HepG2 (cell line): ENCODE data around the gene KCNMA1.

ENCODE experiments used
- CSRNP2 ChIP-seq: sonication (generic); formaldehyde crosslinking; conservative IDR thresholded peaks from 2 replicates; pipeline ENCODE4 v1.8.0; 2022; ENCODE audit warnings: low read depth, missing genetic modification reagents
- EZH2 ChIP-seq: conservative IDR thresholded peaks from 2 replicates; pipeline ENCODE4 v1.6.1; 2012; ENCODE audit warnings: mild to moderate bottlenecking, low read depth, low read length, moderate library complexity
- GRHL1 ChIP-seq: sonication (generic); formaldehyde crosslinking; conservative IDR thresholded peaks from 2 replicates; pipeline ENCODE4 v1.8.0; 2022; ENCODE audit warnings: missing genetic modification reagents
- HCFC1 ChIP-seq: fragments of 150-350 bp; IDR thresholded peaks from 2 replicates; pipeline ENCODE4 v1.6.1; 2014; ENCODE audit warnings: low read depth, low read length
- PCBP2 ChIP-seq: fragments of 200-400 bp; formaldehyde crosslinking; optimal IDR thresholded peaks from 2 replicates; pipeline ENCODE3; 2018; ENCODE audit warnings: low read length, low read depth; ENCODE audit not compliant: poor library complexity, severe bottlenecking
- POLR2AphosphoS5 ChIP-seq: IDR thresholded peaks from 2 replicates; pipeline ENCODE4 v1.6.1; 2012; ENCODE audit warnings: low read depth, low read length
- RAD51 ChIP-seq: fragments of 450-650 bp; IDR thresholded peaks from 2 replicates; pipeline ENCODE4 v1.6.1; 2016; ENCODE audit warnings: borderline replicate concordance
- TAF1 ChIP-seq: sonication (generic); formaldehyde crosslinking; IDR thresholded peaks from 2 replicates; pipeline ENCODE4 v1.4.0; 2020; ENCODE audit warnings: missing genetic modification reagents
- ZGPAT ChIP-seq: IDR thresholded peaks from 2 replicates; pipeline ENCODE4 v1.6.1; 2016; ENCODE audit warnings: mild to moderate bottlenecking
- ZKSCAN5 ChIP-seq: sonication (generic); formaldehyde crosslinking; IDR thresholded peaks from 2 replicates; pipeline ENCODE4 v1.5.1; 2020; ENCODE audit warnings: mild to moderate bottlenecking, missing genetic modification reagents
- ZNF274 ChIP-seq: sonication (generic); formaldehyde crosslinking; IDR thresholded peaks from 2 replicates; pipeline ENCODE4 v1.5.1; 2020; ENCODE audit warnings: mild to moderate bottlenecking, missing genetic modification reagents
- ZNF629 ChIP-seq: sonication (generic); formaldehyde crosslinking; conservative IDR thresholded peaks from 2 replicates; pipeline ENCODE4 v1.5.0; 2020; ENCODE audit warnings: missing genetic modification reagents
- TF ChIP-seq, protein P1 (sequence below): sonication (generic); formaldehyde crosslinking; IDR thresholded peaks from 2 replicates; pipeline ENCODE4 v1.5.0; 2020; ENCODE audit warnings: mild to moderate bottlenecking, missing genetic modification reagents, moderate library complexity
- TF ChIP-seq, protein P2 (sequence below): sonication (generic); formaldehyde crosslinking; IDR thresholded peaks from 2 replicates; pipeline ENCODE4 v1.4.0; 2020; ENCODE audit warnings: mild to moderate bottlenecking, missing genetic modification reagents

DNA sequence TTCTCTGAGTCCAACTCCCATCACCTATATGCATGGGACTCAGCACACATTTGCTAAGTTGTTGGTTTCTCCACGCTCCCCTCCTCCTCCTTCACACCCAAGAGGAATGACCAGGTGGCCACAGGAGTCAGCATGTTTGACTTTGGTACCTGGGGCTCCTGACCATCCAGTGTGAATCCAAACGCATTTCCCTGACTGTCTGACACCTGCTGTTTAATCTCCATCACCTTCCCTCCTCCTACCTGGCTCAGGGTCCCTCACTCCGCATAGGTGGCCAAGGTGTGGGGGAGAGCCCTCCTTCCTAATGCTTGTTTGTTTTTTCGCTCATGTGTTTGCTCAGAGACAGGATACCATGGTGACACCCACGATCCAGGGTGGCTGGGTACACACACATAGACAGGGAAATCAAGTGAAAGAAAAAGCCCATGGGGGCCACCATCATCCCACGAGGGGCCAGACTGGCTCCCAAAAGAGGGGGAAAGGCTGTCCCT lies 194.9 kb downstream of the KCNMA1 start:
- TF ChIP-seq, protein P1, sequence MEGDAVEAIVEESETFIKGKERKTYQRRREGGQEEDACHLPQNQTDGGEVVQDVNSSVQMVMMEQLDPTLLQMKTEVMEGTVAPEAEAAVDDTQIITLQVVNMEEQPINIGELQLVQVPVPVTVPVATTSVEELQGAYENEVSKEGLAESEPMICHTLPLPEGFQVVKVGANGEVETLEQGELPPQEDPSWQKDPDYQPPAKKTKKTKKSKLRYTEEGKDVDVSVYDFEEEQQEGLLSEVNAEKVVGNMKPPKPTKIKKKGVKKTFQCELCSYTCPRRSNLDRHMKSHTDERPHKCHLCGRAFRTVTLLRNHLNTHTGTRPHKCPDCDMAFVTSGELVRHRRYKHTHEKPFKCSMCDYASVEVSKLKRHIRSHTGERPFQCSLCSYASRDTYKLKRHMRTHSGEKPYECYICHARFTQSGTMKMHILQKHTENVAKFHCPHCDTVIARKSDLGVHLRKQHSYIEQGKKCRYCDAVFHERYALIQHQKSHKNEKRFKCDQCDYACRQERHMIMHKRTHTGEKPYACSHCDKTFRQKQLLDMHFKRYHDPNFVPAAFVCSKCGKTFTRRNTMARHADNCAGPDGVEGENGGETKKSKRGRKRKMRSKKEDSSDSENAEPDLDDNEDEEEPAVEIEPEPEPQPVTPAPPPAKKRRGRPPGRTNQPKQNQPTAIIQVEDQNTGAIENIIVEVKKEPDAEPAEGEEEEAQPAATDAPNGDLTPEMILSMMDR (CRISPR knock-in tag): no peak
- TF ChIP-seq, protein P2, sequence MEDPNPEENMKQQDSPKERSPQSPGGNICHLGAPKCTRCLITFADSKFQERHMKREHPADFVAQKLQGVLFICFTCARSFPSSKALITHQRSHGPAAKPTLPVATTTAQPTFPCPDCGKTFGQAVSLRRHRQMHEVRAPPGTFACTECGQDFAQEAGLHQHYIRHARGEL: no peak
- TF ChIP-seq ZGPAT (CRISPR knock-in tag) (no peak), HCFC1 (no peak), POLR2AphosphoS5 (no peak), ZKSCAN5 (no peak), GRHL1 (no peak), ZNF274 (CRISPR knock-in tag) (no peak), TAF1 (CRISPR knock-in tag) (no peak), CSRNP2 (CRISPR knock-in tag) (no peak), RAD51 (no peak), EZH2 (no peak), ZNF629 (CRISPR knock-in tag) (no peak), PCBP2 (no peak)
